Measurements from ENCODE around the gene DGKK.

GRCh38 chrX:50431623-50432022 is 39.0 kb downstream of the DGKK start:
- TF ChIP-seq CTCF (IDR thresholded peaks at IDR 0.05) = no peak
- TF ChIP-seq EZH2 (IDR thresholded peaks at IDR 0.05; ENCODE audit: borderline replicate concordance, insufficient read depth, low read depth, low read length, poor library complexity, severe bottlenecking) = no peak
